Right cardiac atrium (tissue), 5 donors: ENCODE measurements around the gene DAPK1. TPM values are rescaled to one million over a fixed set of nuclear protein-coding genes. Genes with fewer than 3 reads are reported as not detected.

Source experiments
- ATAC-seq, 2 donors: fragments of 200-7000 bp; cut with Tn5 transposase; one replicate each; pipeline versions ENCODE4 v1.8.0 to v1.9.1; 2020; ENCODE audit warnings: moderate library complexity in 2 of 2, mild to moderate bottlenecking in 1 of 2
- DNase-seq, 3 donors: peaks; one replicate each; pipeline ENCODE4 v3.0.0-alpha.2; 2020
- H3K27ac ChIP-seq: one replicate; pipeline ENCODE4 v1.5.1; 2013; ENCODE audit warnings: mild to moderate bottlenecking, low read length, control low read depth, moderate library complexity
- H3K27me3 ChIP-seq: one replicate; pipeline ENCODE4 v1.6.1; 2013; ENCODE audit not compliant: control insufficient read depth, insufficient read depth
- H3K4me1 ChIP-seq: one replicate; pipeline ENCODE4 v1.6.1; 2013; ENCODE audit warnings: low read length; ENCODE audit not compliant: control insufficient read depth, insufficient read depth
- H3K4me3 ChIP-seq: one replicate; pipeline ENCODE4 v1.5.1; 2013; ENCODE audit warnings: low read length, control low read depth
- H3K9me3 ChIP-seq: one replicate; pipeline ENCODE4 v1.6.1; 2013; ENCODE audit warnings: low read length; ENCODE audit not compliant: control insufficient read depth
- WGBS: extraction: QIAGEN DNeasy Blood & Tissue Kit; methylation state at CpG from one replicate; pipeline ENCODE4 v1.1.7; 2013; 5-methylcytosine and 5-hydroxymethylcytosine counted together
- intact Hi-C, 4 donors: fragments of 100-400 bp; cut with DNase I; formaldehyde crosslinking; loops; one replicate each; pipeline versions ENCODE4 v1.11.0 to v1.14.0; 2022 to 2023
- polyA plus RNA-seq: library from polyadenylated mRNA; stranded (reverse); fragments of 200-250 nt; gene quantifications from one replicate; pipeline ENCODE4 v1.2.3, GENCODE V29; 2013
- total RNA-seq, 4 donors: library from RNA; stranded (reverse); fragmentation: NEBNext Ultra II Directional; extraction: Animal tissue kit (Norgen Biotek cat#: 25700); gene quantifications; one replicate each; pipeline ENCODE4 v1.2.1, GENCODE V29; 2021
- donor health status: healthy with polysubstance abuse.
- donor health status: DM: no; HTN: yes; CAD: no.
- donor health status: DM: no; HTN: no; CAD: no.
- donor health status: DM: no; HTN: yes; CAD: no; lungs with severe emphysema.
- donor health status: DM: yes; HTN: yes; CAD: no.

The DAPK1 gene
- total and polyA plus RNA-seq, 5 donors = 5.2 to 20.1 (median 18.5) TPM

DNA sequence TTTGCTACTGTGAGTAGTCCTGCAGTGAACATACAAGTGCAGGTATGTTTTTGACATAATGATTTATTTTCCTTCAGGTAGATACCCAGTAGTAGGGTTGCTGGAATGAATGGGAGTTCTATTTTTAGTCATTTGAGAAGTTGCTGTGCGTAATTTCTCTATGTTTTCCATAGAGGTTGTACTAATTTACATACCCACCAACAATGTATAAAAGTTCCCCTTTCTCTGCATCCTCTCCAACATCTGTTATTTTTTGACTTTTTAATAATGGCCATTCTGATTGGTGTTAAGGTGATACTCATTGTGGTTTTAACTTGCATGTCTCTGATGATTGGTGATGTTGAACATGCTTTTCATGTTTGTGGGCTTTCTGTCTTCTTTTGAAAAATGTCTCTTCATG, 163.6 kb downstream of the DAPK1 start:
- 93% methylated on average over 1 of the region's 1 CpG for WGBS
- ATAC-seq (no peak), DNase-seq (no peak)
- Histone ChIP-seq H3K9me3 (no peaks in the 10 kb centered on the region), H3K4me1 (no peaks in the 10 kb centered on the region), H3K4me3 (no peak overlapping the region), H3K27ac (no peak overlapping the region), H3K27me3 (no peaks in the 10 kb centered on the region)
- intact Hi-C loops = loop anchor here in 2 of 4 donors (5.0 kb wide), 2 partner anchors 319 to 324 kb away; no protein-coding TSS in a partner anchor

DNA sequence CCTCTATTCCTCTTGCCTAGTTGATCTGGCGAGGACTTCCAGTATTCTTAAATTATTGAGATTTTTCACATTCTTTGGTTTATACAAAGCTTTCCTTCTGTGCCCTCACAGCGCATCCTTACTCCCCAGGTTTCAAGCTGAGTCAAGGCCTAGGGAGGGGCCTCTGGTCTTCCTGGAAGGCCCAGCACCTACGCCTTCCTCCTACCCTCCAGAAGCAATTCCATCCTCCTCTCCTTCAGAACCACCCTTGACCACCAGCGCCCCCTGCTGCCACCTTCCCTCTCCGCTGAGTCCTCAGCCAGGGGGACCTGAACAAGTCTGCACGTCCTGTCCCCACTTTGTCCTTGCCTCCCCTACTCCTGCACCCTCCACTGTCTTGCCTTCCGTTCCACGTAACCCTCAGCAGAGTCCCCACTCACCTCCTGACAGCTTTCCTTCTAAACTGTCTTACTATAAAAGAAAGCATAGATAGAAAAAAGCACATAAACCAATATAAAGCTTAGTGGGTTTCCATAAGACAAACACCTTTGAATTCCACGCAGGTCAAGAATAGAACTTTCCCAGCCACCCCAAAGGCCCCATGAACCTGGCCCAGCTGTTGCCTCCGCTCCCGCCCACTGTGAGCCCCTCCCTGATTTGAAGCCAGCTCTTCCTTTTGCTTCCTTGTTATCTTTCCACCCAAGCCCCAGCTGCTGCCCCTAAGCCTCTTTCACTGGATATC, 165.3 kb downstream of the DAPK1 start:
- Histone ChIP-seq H3K4me1 (no peaks in the 10 kb centered on the region), H3K9me3 (no peaks in the 10 kb centered on the region), H3K27ac (no peak overlapping the region), H3K27me3 (no peaks in the 10 kb centered on the region), H3K4me3 (no peak overlapping the region)
- ATAC-seq (peak; percentile 70 to 85), DNase-seq (peak; percentile 79 to 92 (median 91))
- 71% methylated on average over 11 of the region's 11 CpGs for WGBS
- intact Hi-C loops = loop anchor here in 3 of 4 donors (1.0 to 5.0 kb wide), 3 partner anchors 321 to 326 kb away; no protein-coding TSS in a partner anchor

DNA sequence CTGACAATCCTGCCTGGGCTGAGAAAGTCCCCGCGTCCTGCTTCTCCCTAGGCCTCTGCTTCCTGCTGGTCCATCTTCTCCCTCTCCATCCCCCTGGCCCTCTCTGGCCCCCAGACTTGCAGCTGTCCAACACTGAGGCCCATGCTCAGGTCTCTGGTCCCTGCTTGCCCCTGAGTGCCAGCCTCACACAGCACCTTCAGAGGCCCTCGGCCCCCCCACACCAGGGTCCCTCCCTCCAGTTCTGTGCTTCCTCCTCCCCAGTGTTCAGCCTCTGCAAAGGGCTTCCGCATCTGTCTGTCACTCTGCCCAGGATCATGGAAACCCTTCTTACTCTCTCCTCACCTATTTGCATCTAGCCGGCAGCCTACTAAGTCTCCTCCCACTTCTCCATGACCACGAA, 165.9 kb downstream of the DAPK1 start:
- ATAC-seq = no peak
- WGBS = 89% methylated on average over 6 of the region's 6 CpGs

DNA sequence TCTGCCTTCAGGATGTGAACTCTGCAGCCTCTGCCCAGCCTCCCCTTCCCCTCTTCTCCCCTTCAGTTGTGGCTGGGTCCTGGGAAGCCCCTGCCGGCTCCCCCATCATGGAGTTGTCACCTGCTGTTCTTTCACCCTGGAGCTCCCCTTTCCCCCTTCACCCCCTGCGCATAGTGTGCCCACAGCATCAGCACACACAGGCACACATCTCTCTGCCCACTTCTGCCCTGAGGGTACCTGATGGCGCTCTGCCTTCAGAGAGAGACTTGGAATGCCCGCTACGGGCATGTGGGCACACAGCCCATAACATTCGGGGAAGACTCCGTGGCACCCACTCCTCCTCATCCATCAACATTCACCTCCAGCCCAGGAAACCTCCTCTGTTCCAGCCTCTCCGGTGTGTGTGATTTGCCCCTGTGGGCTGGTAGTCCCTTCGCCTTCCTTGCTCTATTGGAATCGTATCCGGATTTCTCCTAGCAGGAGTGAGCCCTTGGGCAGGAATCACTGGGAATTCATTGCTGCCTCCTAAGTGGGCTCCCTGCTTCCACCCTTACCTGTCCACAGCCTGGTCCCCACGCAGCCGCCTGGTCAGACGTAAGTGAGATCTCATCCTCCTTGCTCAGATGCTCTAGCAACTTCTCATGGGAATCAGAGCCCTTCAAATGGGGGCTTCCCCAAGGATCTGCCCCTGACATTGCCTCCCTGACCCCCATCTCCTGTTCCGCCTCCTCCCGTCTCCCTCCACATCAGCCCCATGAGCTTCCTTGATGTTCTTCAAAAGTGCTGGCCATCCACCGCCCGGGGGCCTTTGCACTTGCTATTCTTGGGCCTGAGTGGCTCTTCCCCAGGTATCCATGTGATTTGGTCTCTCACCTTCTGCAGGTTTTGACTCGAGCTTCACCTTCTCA, 166.7 kb downstream of the DAPK1 start:
- intact Hi-C loops = loop anchor here in 3 of 4 donors (2.0 to 5.0 kb wide), 3 partner anchors 322 to 328 kb away; no protein-coding TSS in a partner anchor
- ATAC-seq (no peak), DNase-seq (no peak)
- 94% methylated on average over 19 of the region's 19 CpGs for WGBS
- no peaks in the 10 kb centered on the region for H3K4me1 ChIP-seq
- H3K9me3 ChIP-seq = no peaks in the 10 kb centered on the region
- H3K27me3 ChIP-seq = no peaks in the 10 kb centered on the region
- H3K4me3 ChIP-seq = no peak overlapping the region
- no peak overlapping the region for H3K27ac ChIP-seq

More for the DNA sequence above, 165.9 kb downstream of the DAPK1 start:
- no peaks in the 10 kb centered on the region for H3K4me1 ChIP-seq
- H3K27ac ChIP-seq = no peak overlapping the region
- DNase-seq = no peak
- no peaks in the 10 kb centered on the region for H3K9me3 ChIP-seq
- H3K4me3 ChIP-seq = no peak overlapping the region
- no peaks in the 10 kb centered on the region for H3K27me3 ChIP-seq
- intact Hi-C loops = loop anchor here in 3 of 4 donors (1.0 to 5.0 kb wide), 3 partner anchors 321 to 326 kb away; no protein-coding TSS in a partner anchor

DNA sequence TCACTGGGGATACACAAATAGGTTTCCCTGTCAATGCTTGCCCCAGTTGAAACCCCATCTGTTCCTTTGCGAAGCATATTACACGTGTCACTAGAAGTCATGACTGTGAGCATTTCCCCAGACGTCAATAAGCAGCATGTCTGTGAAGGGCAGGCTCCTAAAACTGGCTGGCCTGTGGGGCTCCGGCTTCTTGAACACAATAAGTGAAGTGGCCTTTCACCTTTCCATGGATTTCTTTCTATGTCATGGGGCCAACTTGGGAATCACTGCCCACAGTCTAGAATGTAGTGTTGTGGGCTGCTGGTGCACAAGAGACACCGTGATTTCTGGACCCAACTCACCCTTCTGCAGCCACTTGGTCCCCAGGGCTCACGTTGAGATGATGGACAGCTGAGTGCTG, 167.8 kb downstream of the DAPK1 start:
- DNase-seq (no peak), ATAC-seq (no peak)
- WGBS = 92% methylated on average over 6 of the region's 6 CpGs
- H3K27ac ChIP-seq = no peak overlapping the region
- H3K9me3 ChIP-seq = no peaks in the 10 kb centered on the region
- no peaks in the 10 kb centered on the region for H3K27me3 ChIP-seq
- H3K4me3 ChIP-seq = no peak overlapping the region
- intact Hi-C loops = loop anchor here in 1 of 4 donors (2.0 kb wide), 1 partner anchor 329 kb away; no protein-coding TSS in a partner anchor
- no peaks in the 10 kb centered on the region for H3K4me1 ChIP-seq

DNA sequence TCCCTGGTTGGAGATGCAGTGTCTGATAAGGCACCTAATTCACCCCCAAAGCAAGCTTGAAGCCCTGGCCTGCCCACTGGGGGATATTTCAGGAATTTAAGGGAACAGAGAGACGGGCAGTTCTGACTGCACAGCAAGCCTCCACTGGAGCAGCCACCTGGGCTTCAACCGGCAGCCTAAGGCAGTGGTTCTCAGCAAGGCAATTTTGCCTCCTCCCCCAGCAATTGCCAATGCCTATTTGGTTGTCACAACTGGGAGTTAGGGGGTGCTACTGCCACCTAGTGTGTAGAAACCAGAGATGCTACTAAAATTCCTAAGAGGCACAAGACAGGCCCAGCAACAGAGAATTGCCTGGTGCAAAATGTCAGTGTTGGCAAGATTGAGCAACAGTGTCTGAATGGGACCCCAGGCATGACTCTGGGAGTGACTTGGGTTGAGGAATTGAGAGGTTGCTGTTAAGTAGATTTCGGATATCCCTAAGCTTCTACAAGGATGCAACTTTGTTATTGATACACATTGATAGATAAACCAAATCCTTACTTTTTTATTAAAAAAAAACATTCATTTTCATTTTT, 169.6 kb downstream of the DAPK1 start:
- Histone ChIP-seq H3K4me1 (no peaks in the 10 kb centered on the region), H3K4me3 (no peak overlapping the region), H3K27ac (no peak overlapping the region), H3K27me3 (no peaks in the 10 kb centered on the region), H3K9me3 (no peaks in the 10 kb centered on the region)
- no peak for ATAC-seq
- WGBS = 97% methylated on average over 3 of the region's 3 CpGs
- intact Hi-C loops = no loop called here
- DNase-seq = no peak

DNA sequence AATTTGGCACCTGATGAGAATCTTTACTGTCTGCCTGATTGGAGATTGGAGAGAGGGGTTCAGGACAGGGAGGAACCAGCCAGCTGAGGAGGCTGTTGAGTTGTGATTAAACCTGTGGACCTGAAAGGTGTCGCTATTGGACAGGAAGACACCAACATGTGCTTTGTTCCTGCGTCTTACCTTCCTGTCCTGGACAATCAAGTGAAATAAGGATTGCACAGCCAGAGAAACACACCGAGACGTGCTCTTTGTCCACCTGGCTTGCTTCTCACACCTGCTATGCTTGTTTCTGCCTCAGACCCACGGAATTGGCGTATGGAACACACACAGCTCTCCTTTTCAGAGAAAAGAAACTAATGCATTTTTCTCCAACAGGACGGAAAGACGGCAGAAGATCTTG, 170.6 kb downstream of the DAPK1 start:
- WGBS = 94% methylated on average over 8 of the region's 8 CpGs
- intact Hi-C loops = no loop called here

DNA sequence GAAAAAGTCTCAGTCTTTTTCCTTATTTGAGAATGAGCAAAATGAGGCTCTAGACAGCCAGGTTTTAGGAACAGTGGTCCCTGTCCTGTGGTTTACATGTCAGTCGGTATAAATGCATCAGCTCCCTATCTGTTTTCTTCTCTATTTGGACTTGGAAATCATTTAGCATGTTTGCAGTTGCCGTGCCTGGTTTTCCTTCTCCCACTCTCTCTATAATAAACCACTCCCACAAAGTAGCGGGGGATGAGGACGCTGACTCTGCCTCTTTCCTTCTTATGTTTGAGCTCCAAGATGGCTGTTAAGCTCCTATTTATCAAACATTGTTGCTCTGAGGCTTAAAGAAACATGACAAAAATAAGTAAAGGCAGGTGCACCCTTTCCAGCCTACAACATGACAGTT, 171.1 kb downstream of the DAPK1 start:
- WGBS = 79% methylated on average over 4 of the region's 4 CpGs
- DNase-seq (no peak), ATAC-seq (no peak)
- no peaks in the 10 kb centered on the region for H3K9me3 ChIP-seq
- H3K27me3 ChIP-seq = no peaks in the 10 kb centered on the region
- H3K4me3 ChIP-seq = no peak overlapping the region
- H3K27ac ChIP-seq = no peak overlapping the region
- intact Hi-C loops = no loop called here
- H3K4me1 ChIP-seq = no peaks in the 10 kb centered on the region

More for the DNA sequence above, 170.6 kb downstream of the DAPK1 start:
- Histone ChIP-seq H3K4me1 (no peaks in the 10 kb centered on the region), H3K27me3 (no peaks in the 10 kb centered on the region), H3K27ac (no peak overlapping the region), H3K4me3 (no peak overlapping the region), H3K9me3 (no peaks in the 10 kb centered on the region)
- ATAC-seq (no peak), DNase-seq (no peak)

DNA sequence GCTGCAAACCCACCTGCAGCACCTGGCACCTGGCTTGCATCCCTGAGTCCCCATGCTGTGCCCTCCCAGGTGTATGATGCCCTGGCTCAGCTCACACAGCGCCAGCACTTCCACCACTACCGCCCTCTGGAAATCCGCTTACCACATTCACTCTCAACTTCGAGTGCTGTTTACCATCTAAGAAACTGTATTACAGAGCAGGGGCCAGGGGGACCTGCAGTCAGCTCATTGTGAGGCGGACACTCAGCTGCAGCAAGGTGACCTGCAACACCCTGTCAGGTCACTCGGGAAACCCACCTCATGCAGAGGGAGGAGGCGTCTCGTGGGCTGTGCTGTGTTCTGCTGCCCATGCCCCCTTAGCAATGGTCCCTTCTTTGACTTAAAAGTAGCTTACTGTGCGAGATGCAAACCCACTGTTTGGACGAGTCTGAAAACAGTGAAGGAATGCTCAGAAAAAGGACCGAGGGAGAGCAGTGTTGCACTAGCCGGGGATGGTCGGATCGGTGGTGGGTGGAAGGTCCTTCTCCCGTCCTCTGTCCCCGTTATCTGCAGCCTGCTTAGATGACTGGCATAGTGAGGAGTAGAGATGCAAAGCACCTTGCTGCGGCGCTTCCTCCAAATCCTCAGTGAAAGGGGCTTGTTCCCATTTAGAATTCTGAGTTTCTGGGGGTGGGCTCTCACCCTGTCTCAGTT, 173.1 kb downstream of the DAPK1 start:
- 92% methylated on average over 18 of the region's 18 CpGs for WGBS
- ATAC-seq (no peak), DNase-seq (no peak)
- Histone ChIP-seq H3K27me3 (no peaks in the 10 kb centered on the region), H3K9me3 (no peaks in the 10 kb centered on the region), H3K4me3 (no peak overlapping the region), H3K27ac (no peak overlapping the region), H3K4me1 (no peaks in the 10 kb centered on the region)
- intact Hi-C loops = no loop called here

DNA sequence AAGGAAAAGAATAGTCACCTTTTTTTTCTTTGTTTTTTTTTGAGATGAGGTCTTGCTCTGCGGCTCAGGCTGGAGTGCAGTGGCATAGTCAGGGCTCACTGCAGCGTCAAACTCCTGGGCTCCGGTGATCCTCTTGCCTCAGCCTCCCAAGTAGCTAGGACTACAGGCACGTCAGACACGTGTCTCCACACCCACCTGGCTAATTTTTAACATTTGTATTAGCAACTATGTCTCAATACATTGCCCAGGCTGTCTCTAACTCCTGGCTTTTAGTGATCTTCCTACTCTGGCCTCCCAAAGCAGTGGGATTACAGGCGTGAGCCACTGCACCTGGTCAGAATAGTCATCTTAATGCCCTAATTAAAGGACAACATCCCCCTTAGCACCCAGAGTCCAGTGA, 173.8 kb downstream of the DAPK1 start:
- 96% methylated on average over 6 of the region's 6 CpGs for WGBS
- DNase-seq = no peak
- intact Hi-C loops = no loop called here
- no peak for ATAC-seq
- no peaks in the 10 kb centered on the region for H3K27me3 ChIP-seq
- no peaks in the 10 kb centered on the region for H3K9me3 ChIP-seq
- no peak overlapping the region for H3K27ac ChIP-seq
- H3K4me3 ChIP-seq = no peak overlapping the region
- no peaks in the 10 kb centered on the region for H3K4me1 ChIP-seq
